HCT116 (cell line): ENCODE results near the gene PIAS3. TPM values are rescaled to one million over a fixed set of nuclear protein-coding genes. Genes with fewer than 3 reads are reported as not detected.

Experiments
- ATAC-seq: fragments of 200-7000 bp; cut with Tn5 transposase; 2 replicates; pipeline ENCODE4 v1.9.1; 2020; ENCODE audit warnings: mild to moderate bottlenecking, moderate library complexity
- BruUV-seq: library from RNA; stranded (reverse); fragments of 400-500 nt; replicated peaks from 2 replicates; lab custom pipeline; 2021; lab: Mats Ljungman, UMichigan
- CTCF ChIA-PET: fragments of 300-600 bp; sonication (Branson Sonifier 250); formaldehyde crosslinking; loops from one replicate; lab custom pipeline; 2021; ENCODE audit warnings: antibody characterized with exemption; lab: Charles Lee
- POLR2A ChIA-PET: fragments of 300-600, 350-600 bp; sonication (Branson Sonifier 250); formaldehyde crosslinking; loops from one replicate; lab custom pipeline; 2021; ENCODE audit warnings: antibody characterized with exemption; lab: Charles Lee
- RAD21 ChIA-PET, 2 experiments: fragments of 300-600 bp; sonication (Branson Sonifier 250); formaldehyde crosslinking; loops; one replicate each; lab custom pipeline; 2023; ENCODE audit warnings: low total read pairs in 2 of 2; ENCODE audit not compliant: uncharacterized antibody in 2 of 2, unreplicated experiment in 2 of 2, low non-redundant PET in 1 of 2; lab: Charles Lee
- DNase-seq: peaks from one replicate; pipeline ENCODE4 v3.0.0-alpha.2; 2010; ENCODE audit warnings: low read depth, low spot score
- H2AFZ ChIP-seq: fragments of 200-600 bp; shearing (Covaris generic), sonication (generic); 2 replicates; pipeline ENCODE4 v1.6.1; 2017; ENCODE audit warnings: low read depth, mixed run types, mixed read lengths, antibody characterized with exemption, low read length; ENCODE audit not compliant: poor library complexity, severe bottlenecking
- H3K27ac ChIP-seq: 2 replicates; pipeline ENCODE4 v1.5.1; 2012; ENCODE audit warnings: low read depth, low read length
- H3K27me3 ChIP-seq: fragments of 200-600 bp; sonication (generic); 2 replicates; pipeline ENCODE4 v1.6.1; 2016; ENCODE audit warnings: mixed run types, low read length, mixed read lengths; ENCODE audit not compliant: insufficient read depth
- H3K36me3 ChIP-seq, 2 experiments: fragments of 200-500 bp in 1 of 2; fragments of 200-600 bp in 1 of 2; sonication (Bioruptor generic) in 1 of 2; sonication (generic) in 1 of 2; 2 replicates each; pipeline versions ENCODE4 v1.5.1 to v1.6.1; 2014 to 2016; ENCODE audit warnings: low read length in 2 of 2, inconsistent platforms in 1 of 2, mixed read lengths in 1 of 2, mixed run types in 1 of 2; ENCODE audit not compliant: insufficient read depth in 2 of 2, control insufficient read depth in 1 of 2
- H3K4me1 ChIP-seq, 2 experiments: fragments of 200-600 bp in 1 of 2; sonication (generic) in 1 of 2; 2 replicates each; pipeline versions ENCODE4 v1.5.1 to v1.6.1; 2012 to 2017; ENCODE audit warnings: low read length in 2 of 2, inconsistent platforms in 1 of 2, mild to moderate bottlenecking in 1 of 2, mixed read lengths in 1 of 2, mixed run types in 1 of 2, moderate library complexity in 1 of 2; ENCODE audit not compliant: insufficient read depth in 2 of 2, control insufficient read depth in 1 of 2
- H3K4me2 ChIP-seq: fragments of 200-600 bp; sonication (generic); 2 replicates; pipeline ENCODE4 v1.6.1; 2017; ENCODE audit warnings: mixed run types, low read length, mixed read lengths
- H3K4me3 ChIP-seq, 2 experiments: fragments of 200-600 bp in 1 of 2; sonication (generic) in 1 of 2; replicated peaks in 1 of 2; 2 replicates each; pipeline ENCODE4 v1.5.1; 2011 to 2016; ENCODE audit warnings: low read length in 2 of 2, control low read depth in 1 of 2, low read depth in 1 of 2, mild to moderate bottlenecking in 1 of 2, mixed read lengths in 1 of 2, mixed run types in 1 of 2
- H3K79me2 ChIP-seq: fragments of 200-600 bp; sonication (generic); 2 replicates; pipeline ENCODE4 v1.6.1; 2017; ENCODE audit warnings: mild to moderate bottlenecking, mixed run types, low read length, moderate library complexity, mixed read lengths; ENCODE audit not compliant: insufficient read depth
- H3K9ac ChIP-seq: fragments of 200-600 bp; sonication (generic); 2 replicates; pipeline ENCODE4 v1.6.1; 2016; ENCODE audit warnings: low read length, mixed read lengths
- H3K9me2 ChIP-seq: fragments of 200-600 bp; sonication (generic), shearing (Covaris generic); 2 replicates; pipeline ENCODE4 v1.6.1; 2017; ENCODE audit warnings: mixed run types, mild to moderate bottlenecking, moderate library complexity; ENCODE audit not compliant: insufficient read depth
- H3K9me3 ChIP-seq, 2 experiments: fragments of 200-500 bp in 1 of 2; fragments of 200-600 bp in 1 of 2; sonication (Bioruptor generic) in 1 of 2; sonication (generic) in 1 of 2; 2 replicates each; pipeline ENCODE4 v1.6.1; 2014 to 2017; ENCODE audit warnings: low read length in 2 of 2, mixed read lengths in 2 of 2, inconsistent platforms in 1 of 2, low read depth in 1 of 2, mild to moderate bottlenecking in 1 of 2, mixed run types in 1 of 2, moderate library complexity in 1 of 2; ENCODE audit not compliant: control insufficient read depth in 1 of 2, insufficient read depth in 1 of 2
- H4K20me1 ChIP-seq: fragments of 200-600 bp; sonication (generic), shearing (Covaris generic); 2 replicates; pipeline ENCODE4 v1.6.1; 2017; ENCODE audit warnings: mixed run types, mild to moderate bottlenecking, moderate library complexity; ENCODE audit not compliant: insufficient read depth
- ELF1 ChIP-seq: IDR thresholded peaks from 2 replicates; pipeline ENCODE4 v1.6.1; 2012; ENCODE audit warnings: low read depth, borderline replicate concordance
- POLR2AphosphoS5 ChIP-seq: IDR thresholded peaks from 2 replicates; pipeline ENCODE4 v1.6.1; 2011; ENCODE audit warnings: mild to moderate bottlenecking, low read depth, low read length, moderate library complexity
- intact Hi-C: fragments of 100-400 bp; cut with micrococcal nuclease; formaldehyde crosslinking; loops from 2 replicates; pipeline ENCODE4 v1.10.0; 2022
- total RNA-seq: library from RNA; stranded (reverse); gene quantifications from one replicate; pipeline ENCODE4 v1.2.1, GENCODE V29; 2021; ENCODE audit not compliant: unreplicated experiment
- TF ChIP-seq, protein P1 (sequence below): IDR thresholded peaks from 2 replicates; pipeline ENCODE4 v1.6.1; 2012; ENCODE audit warnings: low read depth

Gene PIAS3
- total RNA-seq, 1 experiment from 2014 or later: 31.2 TPM

DNA sequence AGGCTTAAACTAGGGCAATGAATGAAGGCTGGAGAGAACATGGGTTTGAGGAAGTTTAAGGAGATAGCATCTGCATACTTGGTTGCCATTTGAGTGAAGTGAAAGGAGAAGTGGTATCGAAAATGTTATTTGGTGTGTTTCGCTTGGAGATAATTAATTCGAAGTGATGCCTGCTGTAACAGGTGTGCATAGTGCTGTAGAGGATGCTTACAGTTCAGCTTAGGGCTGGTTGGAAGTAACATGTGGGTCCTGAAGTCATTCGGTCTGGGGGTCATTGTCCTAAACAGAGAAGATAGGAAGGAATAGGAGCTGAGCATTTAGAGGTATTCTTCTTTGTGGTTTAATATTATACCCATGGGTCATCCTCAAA, 13.8 kb downstream of the PIAS3 start:
- no peak for TF ChIP-seq ELF1
- peak; percentile 16; the same call in 1 of the 2 replicates for TF ChIP-seq POLR2AphosphoS5
- TF ChIP-seq, protein P1, sequence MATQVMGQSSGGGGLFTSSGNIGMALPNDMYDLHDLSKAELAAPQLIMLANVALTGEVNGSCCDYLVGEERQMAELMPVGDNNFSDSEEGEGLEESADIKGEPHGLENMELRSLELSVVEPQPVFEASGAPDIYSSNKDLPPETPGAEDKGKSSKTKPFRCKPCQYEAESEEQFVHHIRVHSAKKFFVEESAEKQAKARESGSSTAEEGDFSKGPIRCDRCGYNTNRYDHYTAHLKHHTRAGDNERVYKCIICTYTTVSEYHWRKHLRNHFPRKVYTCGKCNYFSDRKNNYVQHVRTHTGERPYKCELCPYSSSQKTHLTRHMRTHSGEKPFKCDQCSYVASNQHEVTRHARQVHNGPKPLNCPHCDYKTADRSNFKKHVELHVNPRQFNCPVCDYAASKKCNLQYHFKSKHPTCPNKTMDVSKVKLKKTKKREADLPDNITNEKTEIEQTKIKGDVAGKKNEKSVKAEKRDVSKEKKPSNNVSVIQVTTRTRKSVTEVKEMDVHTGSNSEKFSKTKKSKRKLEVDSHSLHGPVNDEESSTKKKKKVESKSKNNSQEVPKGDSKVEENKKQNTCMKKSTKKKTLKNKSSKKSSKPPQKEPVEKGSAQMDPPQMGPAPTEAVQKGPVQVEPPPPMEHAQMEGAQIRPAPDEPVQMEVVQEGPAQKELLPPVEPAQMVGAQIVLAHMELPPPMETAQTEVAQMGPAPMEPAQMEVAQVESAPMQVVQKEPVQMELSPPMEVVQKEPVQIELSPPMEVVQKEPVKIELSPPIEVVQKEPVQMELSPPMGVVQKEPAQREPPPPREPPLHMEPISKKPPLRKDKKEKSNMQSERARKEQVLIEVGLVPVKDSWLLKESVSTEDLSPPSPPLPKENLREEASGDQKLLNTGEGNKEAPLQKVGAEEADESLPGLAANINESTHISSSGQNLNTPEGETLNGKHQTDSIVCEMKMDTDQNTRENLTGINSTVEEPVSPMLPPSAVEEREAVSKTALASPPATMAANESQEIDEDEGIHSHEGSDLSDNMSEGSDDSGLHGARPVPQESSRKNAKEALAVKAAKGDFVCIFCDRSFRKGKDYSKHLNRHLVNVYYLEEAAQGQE: no peak
- DNase-seq (no peak), ATAC-seq (peak; percentile 48)
- no peak overlapping the region for H2AFZ ChIP-seq
- peaks cover 32% of the 10 kb centered on the region in 2 experiments for H3K36me3 ChIP-seq
- H3K4me3 ChIP-seq: peak overlapping the region in 1 of 2 experiments; percentile 49; a peak in 2 of 4 replicates
- H3K9ac ChIP-seq: peak overlapping the region; percentile 35; the same call in 1 of the 2 replicates
- no peaks in the 10 kb centered on the region for H3K9me3 ChIP-seq
- no peaks in the 10 kb centered on the region for H3K9me2 ChIP-seq
- intact Hi-C loops: loop anchor here (1.0 to 5.0 kb wide), 2 partner anchors 62 to 169 kb away; no protein-coding TSS in a partner anchor
- CTCF ChIA-PET: interaction anchor here (0.6 to 7.6 kb wide), 19 partner anchors 8 to 190 kb away, joined by 3 to 87 read pairs (median 4); partner anchors contain the start of genes ANKRD34A, LIX1L, PIAS3 and POLR3GL
- H3K27me3 ChIP-seq: no peaks in the 10 kb centered on the region
- H3K4me2 ChIP-seq: peak overlapping the region; percentile 81
- POLR2A ChIA-PET: interaction anchor here (0.6 to 3.7 kb wide), 5 partner anchors 10 to 162 kb away, joined by 3 to 17 read pairs (median 5); partner anchors contain the start of genes LIX1L and PIAS3
- H3K4me1 ChIP-seq: peaks cover 4 to 14% of the 10 kb centered on the region in 2 experiments
- BruUV-seq: no TSS peak
- no peaks in the 10 kb centered on the region for H4K20me1 ChIP-seq
- no peaks in the 10 kb centered on the region for H3K79me2 ChIP-seq
- H3K27ac ChIP-seq: no peak overlapping the region
- RAD21 ChIA-PET: interaction anchor here (0.5 to 1.1 kb wide), 3 partner anchors 13 to 82 kb away, joined by 3 to 4 read pairs (median 3); partner anchors contain the start of genes PIAS3 (in 1 of the 2) and RBM8A (in 1 of the 2)
